Glutamatergic neuron (in vitro differentiated cells): ENCODE measurements around the gene RFTN2. TPM values are rescaled to one million over a fixed set of nuclear protein-coding genes. Genes with fewer than 3 reads are reported as not detected.
"Not testable (repeated sequence)": the region's sequence is repeated elsewhere in the genome, so short reads cannot be mapped to it uniquely, and the experiment has no call there.

Experiments used
- DNase-seq: peaks from one replicate; pipeline ENCODE4 v3.0.0; 2022
- H3K27ac Mint-ChIP-seq: one replicate; pipeline ENCODE4 v1.8.0; 2020; ENCODE audit warnings: mild to moderate bottlenecking, mixed read lengths, inconsistent platforms; ENCODE audit not compliant: unreplicated experiment
- H3K27me3 Mint-ChIP-seq: one replicate; pipeline ENCODE4 v1.8.0; 2020; ENCODE audit warnings: mild to moderate bottlenecking, moderate library complexity, mixed read lengths, inconsistent platforms; ENCODE audit not compliant: unreplicated experiment
- H3K36me3 Mint-ChIP-seq: one replicate; pipeline ENCODE4 v1.8.0; 2020; ENCODE audit warnings: mild to moderate bottlenecking, mixed read lengths, inconsistent platforms; ENCODE audit not compliant: unreplicated experiment
- H3K4me1 Mint-ChIP-seq: one replicate; pipeline ENCODE4 v1.8.0; 2020; ENCODE audit warnings: mild to moderate bottlenecking, low read depth, mixed read lengths, inconsistent platforms; ENCODE audit not compliant: unreplicated experiment
- H3K4me3 Mint-ChIP-seq: one replicate; pipeline ENCODE4 v1.8.0; 2020; ENCODE audit warnings: mild to moderate bottlenecking, mixed read lengths, inconsistent platforms; ENCODE audit not compliant: unreplicated experiment
- H3K9me3 Mint-ChIP-seq: one replicate; pipeline ENCODE4 v1.8.0; 2020; ENCODE audit warnings: mild to moderate bottlenecking, moderate library complexity, mixed read lengths, inconsistent platforms; ENCODE audit not compliant: unreplicated experiment
- long read RNA-seq: library from polyadenylated mRNA; unstranded; transcript quantifications from one replicate; pipeline ENCODE4 v2.0.0, GENCODE V29; 2020; ENCODE audit not compliant: unreplicated experiment
- total RNA-seq: library from RNA; stranded (reverse); fragmentation: NEBNext Ultra II Directional; extraction: Animal tissue kit (Norgen Biotek cat#: 25700); gene quantifications from one replicate; pipeline ENCODE4 v1.2.1, GENCODE V29; 2021; ENCODE audit not compliant: unreplicated experiment
- TF ChIP-seq, protein P1 (sequence below): fragments of 200-600 bp; sonication (generic); IDR thresholded peaks from one replicate; pipeline ENCODE4 v1.5.0; 2021; ENCODE audit not compliant: partially characterized antibody, unreplicated experiment

RFTN2 gene, protein sequence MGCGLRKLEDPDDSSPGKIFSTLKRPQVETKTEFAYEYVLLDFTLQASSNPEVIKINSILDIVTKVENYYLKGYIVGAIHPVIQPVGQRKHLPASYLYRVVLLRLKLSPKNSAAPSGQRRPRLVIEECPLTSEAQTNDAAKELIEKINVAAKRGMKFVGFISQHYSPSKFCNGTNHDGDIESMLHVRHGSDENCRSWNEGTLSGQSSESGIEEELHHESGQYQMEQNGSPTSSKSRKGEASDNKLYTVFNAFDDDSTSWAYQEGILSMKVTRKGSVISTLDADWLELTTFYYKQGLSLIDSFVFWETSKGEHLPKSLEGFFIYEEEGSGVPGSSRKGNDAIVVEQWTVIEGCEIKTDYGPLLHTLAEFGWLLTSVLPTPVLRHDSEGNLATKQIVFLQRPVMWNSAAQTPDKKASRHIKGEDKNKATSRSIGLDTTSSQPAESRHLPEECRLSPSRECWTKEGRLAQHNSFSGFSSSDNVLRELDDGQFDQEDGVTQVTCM
- 2.5 TPM for total RNA-seq
- long read RNA-seq, result 0 reads

DNA sequence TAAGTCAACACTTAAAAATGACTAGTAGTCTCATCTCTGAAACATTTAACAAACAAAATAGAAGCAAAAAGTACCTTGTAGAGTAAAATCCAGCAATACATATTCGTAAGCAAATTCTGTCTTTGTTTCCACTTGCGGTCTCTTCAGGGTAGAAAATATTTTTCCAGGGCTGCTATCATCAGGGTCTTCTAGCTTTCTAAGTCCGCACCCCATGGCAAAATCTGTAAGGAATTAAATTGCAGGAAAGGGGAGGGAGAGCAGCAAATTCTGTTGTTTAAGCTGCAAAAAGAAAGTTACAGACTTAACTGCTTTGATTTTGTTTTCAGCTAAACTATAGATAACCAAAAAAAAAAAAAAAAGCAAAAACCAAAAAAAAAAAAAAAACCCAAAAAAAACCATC is at the start of gene RFTN2:
TSS of gene RFTN2 (minus strand) at position 342 of the 400 bp plus-strand sequence. CDS start at position 213, 129 bp downstream.
- H3K4me3 Mint-ChIP-seq, result peak within 1 kb of the TSS; percentile 59
- H3K4me1 Mint-ChIP-seq, result no peaks in the 10 kb centered on the region
- no peak for DNase-seq
- H3K27me3 Mint-ChIP-seq, result no peaks in the 10 kb centered on the region
- H3K9me3 Mint-ChIP-seq, result peaks cover 2% of the 10 kb centered on the region
- TF ChIP-seq, protein P1, sequence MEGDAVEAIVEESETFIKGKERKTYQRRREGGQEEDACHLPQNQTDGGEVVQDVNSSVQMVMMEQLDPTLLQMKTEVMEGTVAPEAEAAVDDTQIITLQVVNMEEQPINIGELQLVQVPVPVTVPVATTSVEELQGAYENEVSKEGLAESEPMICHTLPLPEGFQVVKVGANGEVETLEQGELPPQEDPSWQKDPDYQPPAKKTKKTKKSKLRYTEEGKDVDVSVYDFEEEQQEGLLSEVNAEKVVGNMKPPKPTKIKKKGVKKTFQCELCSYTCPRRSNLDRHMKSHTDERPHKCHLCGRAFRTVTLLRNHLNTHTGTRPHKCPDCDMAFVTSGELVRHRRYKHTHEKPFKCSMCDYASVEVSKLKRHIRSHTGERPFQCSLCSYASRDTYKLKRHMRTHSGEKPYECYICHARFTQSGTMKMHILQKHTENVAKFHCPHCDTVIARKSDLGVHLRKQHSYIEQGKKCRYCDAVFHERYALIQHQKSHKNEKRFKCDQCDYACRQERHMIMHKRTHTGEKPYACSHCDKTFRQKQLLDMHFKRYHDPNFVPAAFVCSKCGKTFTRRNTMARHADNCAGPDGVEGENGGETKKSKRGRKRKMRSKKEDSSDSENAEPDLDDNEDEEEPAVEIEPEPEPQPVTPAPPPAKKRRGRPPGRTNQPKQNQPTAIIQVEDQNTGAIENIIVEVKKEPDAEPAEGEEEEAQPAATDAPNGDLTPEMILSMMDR, result no peak
- H3K27ac Mint-ChIP-seq, result peak within 1 kb of the TSS; percentile 20
- H3K36me3 Mint-ChIP-seq, result peaks cover 8% of the 10 kb centered on the region

DNA sequence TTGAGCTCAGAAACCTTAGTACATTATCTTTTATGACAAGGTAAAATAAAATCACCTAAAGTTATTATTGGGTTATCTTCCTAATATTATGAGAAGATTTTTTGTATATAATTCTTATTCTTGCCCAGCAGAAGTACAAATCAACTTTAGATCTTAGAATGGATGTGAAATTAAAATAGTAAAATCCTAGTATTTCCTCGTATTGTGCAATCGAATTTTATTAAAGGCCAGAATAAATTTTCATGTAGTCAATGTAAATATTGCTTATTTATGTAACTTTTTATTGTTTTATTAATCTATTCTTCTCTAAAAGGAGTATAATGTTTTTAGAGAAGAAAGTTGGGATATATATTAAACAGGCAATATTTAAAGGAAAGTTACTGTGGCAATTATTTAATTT is 42.5 kb upstream of the RFTN2 start:
- no peak for DNase-seq
- Mint-ChIP-seq H3K4me3 (no peak overlapping the region), H3K9me3 (no peaks in the 10 kb centered on the region), H3K36me3 (no peaks in the 10 kb centered on the region), H3K27ac (no peak overlapping the region), H3K27me3 (no peaks in the 10 kb centered on the region), H3K4me1 (no peaks in the 10 kb centered on the region)
- TF ChIP-seq, protein P1, result no peak

DNA sequence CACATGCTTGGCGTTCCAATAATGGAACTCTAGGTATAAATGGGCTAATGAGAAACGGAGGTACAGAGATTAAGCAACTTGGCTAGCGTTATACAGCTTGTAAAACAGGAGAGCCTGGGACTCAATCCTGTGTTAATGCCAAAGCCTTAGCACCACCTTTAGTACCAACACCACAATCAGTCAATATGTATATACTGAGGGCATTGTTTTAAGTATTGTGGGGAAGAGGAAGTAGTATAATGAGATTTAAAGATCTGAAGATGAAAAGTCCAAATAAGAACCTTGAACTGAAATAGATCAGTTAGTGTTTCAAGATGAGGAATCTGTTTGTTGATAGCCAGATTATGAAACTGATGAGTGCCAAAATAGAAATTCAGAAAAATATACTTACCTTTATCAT is 37.9 kb upstream of the RFTN2 start:
- Mint-ChIP-seq H3K9me3 (no peaks in the 10 kb centered on the region), H3K4me3 (no peak overlapping the region), H3K4me1 (no peaks in the 10 kb centered on the region), H3K27ac (no peak overlapping the region), H3K36me3 (no peaks in the 10 kb centered on the region), H3K27me3 (peaks cover 2% of the 10 kb centered on the region)
- TF ChIP-seq, protein P1, result no peak
- no peak for DNase-seq

DNA sequence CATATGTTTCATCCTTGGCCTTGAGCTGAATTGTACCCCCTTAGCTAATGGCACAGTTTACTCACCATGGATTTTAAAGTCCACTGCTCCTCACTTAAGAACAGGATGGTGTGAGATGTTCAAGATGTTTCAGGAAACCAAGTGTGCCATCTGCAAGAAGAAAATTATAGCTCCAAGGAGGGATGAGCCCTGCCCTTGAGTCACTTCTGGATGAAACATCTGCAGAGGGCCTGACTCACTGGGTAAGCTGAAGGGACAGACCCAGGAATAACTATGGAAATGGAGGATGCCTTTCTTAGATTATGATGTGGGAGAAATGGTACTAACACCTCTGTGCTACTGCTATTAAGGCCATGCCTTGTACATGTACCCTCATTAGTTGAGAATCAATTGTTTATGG is 36.2 kb upstream of the RFTN2 start:
- peaks cover 2% of the 10 kb centered on the region for H3K27me3 Mint-ChIP-seq
- H3K4me1 Mint-ChIP-seq, result peaks cover 2% of the 10 kb centered on the region
- TF ChIP-seq, protein P1, result no peak
- H3K4me3 Mint-ChIP-seq, result no peak overlapping the region
- DNase-seq, result no peak
- H3K27ac Mint-ChIP-seq, result no peak overlapping the region
- no peaks in the 10 kb centered on the region for H3K9me3 Mint-ChIP-seq
- H3K36me3 Mint-ChIP-seq, result no peaks in the 10 kb centered on the region

DNA sequence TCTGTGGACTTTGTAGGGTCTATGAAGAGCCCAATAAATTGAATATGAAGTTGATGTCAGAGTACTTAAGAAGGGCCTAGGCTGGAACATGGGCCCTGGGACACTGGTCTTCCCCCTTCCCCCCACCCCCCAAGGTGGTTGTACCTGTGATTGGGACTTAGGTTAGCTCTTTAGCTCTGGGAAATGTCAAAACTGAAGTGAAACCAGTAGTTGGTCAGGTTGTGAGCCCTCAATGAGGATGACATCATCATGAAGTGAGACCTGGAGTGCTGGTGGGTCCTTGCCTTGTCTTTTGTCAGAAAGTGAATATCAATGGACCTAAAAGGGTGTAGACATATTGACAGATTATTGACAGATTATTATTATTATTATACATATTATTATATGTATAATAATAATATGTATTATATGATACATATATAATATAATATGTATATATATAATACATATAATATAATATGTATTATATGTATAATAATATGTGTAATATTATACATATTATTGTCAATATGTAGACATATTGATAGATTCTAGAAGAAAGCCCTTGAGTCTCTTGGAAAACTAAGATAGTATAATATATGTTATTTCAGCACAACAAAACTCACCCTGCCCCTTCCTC is 35.1 kb upstream of the RFTN2 start:
- no peaks in the 10 kb centered on the region for H3K9me3 Mint-ChIP-seq
- H3K4me1 Mint-ChIP-seq, result peaks cover 5% of the 10 kb centered on the region
- H3K4me3 Mint-ChIP-seq, result no peak overlapping the region
- no peaks in the 10 kb centered on the region for H3K36me3 Mint-ChIP-seq
- H3K27ac Mint-ChIP-seq, result no peak overlapping the region
- DNase-seq, result no peak
- TF ChIP-seq, protein P1, result no peak
- peaks cover 2% of the 10 kb centered on the region for H3K27me3 Mint-ChIP-seq

DNA sequence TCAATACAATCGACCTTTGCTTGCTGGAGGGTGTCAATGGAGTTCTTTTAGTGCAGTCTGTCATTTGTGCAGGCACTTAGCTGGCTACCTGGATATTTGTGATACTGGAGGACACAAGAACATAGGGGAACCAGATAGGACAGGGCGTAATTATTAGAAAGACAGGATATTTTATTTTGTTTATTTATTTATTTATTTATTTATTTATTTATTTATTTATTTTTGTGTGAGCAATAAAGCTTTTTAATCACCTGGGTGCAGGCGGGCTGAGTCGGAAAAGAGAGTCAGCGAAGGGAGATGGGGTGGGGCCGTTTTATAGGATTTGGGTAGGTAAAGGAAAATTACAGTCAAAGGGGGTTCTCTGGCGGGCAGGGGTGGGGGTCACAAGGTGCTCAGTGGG is 33.8 kb upstream of the RFTN2 start:
- not testable (repeated sequence) for DNase-seq, H3K36me3 Mint-ChIP-seq, H3K27me3 Mint-ChIP-seq, H3K27ac Mint-ChIP-seq, H3K9me3 Mint-ChIP-seq, H3K4me1 Mint-ChIP-seq, H3K4me3 Mint-ChIP-seq
